AG09309 (cell line): ENCODE measurements around the gene IL25.
A peak's percentile ranks its signal among the peaks of the same experiment; 100 is the strongest.

ENCODE experiments used
- DNase-seq: peaks from one replicate; pipeline ENCODE4 v3.0.0-alpha.2; 2010; ENCODE audit warnings: low read depth
- H3K4me3 ChIP-seq: 2 replicates; pipeline ENCODE4 v1.5.1; 2011; ENCODE audit warnings: mild to moderate bottlenecking, low read depth, low read length, moderate library complexity; ENCODE audit not compliant: control insufficient read depth
- CTCF ChIP-seq: IDR thresholded peaks from 2 replicates; pipeline ENCODE4 v1.5.1; 2011; ENCODE audit warnings: mild to moderate bottlenecking, low read depth, low read length, inconsistent platforms; ENCODE audit not compliant: insufficient read depth, control insufficient read depth; ENCODE audit errors: missing control alignments

The IL25 gene

GRCh38 chr14:23379366-23380196 is 7.0 kb downstream of the IL25 start:
- no peak for DNase-seq
- H3K4me3 ChIP-seq: no peak overlapping the region
- TF ChIP-seq CTCF: peak; percentile 95

GRCh38 chr14:23380197-23380914 is 7.7 kb downstream of the IL25 start:
- H3K4me3 ChIP-seq: no peak overlapping the region
- TF ChIP-seq CTCF: no peak
- DNase-seq: no peak

GRCh38 chr14:23380976-23381375 is 8.4 kb downstream of the IL25 start:
- TF ChIP-seq CTCF: no peak
- no peak for DNase-seq
- H3K4me3 ChIP-seq: no peak overlapping the region

- no peak for DNase-seq
- TF ChIP-seq CTCF: no peak
- H3K4me3 ChIP-seq: no peak overlapping the region
Observed at GRCh38 chr14:23381871-23382270, 9.3 kb downstream of the IL25 start.

DNA sequence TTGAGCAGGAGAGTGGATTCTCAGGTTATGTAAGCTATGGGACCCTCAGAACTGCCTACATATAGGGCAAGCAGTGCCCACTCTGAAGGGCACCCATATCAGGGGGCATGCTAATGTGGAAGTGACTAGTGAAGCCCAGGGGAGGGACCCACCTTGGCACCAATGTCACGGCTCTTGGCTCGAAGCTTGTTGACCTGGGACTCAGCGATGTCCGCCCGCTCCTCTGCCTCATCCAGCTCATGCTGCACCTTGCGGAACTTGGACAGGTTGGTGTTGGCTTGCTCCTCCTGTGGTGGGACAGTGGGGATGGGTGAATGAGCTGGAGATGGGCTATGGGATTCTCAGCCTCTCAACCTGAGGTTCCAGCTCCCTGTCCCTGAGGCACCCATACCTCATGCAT is 9.7 kb downstream of the IL25 start:
- DNase-seq: no peak
- TF ChIP-seq CTCF: no peak
- no peak overlapping the region for H3K4me3 ChIP-seq

DNA sequence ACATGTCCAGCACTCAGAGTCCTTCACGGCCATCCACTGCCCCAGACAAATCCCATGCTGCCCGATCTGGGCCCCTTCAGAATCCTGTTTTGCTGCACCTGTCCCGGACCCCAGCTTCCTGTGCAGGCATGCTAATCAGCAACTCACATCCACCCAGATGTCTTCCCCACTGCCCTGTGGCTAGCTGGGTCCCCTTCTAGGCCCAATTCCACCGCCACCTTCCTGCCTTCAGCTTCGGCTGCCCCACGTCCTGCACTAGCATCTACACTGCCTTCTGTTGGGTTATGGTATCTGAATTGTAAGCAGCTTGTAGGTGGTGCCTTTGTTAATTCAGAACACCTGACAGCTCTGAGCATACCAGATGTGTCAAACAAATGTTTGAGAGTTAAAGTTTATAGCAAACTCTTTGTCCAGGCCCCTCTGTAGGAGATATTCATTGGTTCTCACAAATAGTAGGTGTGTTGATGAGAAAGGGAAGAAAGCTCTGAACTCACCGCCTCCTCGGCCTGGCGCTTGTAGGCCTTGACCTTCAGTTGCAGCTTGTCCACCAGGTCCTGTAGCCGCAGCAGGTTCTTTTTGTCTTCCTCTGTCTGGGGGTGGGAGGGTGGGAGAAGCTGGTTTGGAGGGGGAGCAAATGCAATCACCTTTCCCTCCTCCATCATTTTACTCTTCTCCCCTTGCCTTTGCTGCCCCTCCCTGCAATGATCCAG is 10.3 kb downstream of the IL25 start:
- H3K4me3 ChIP-seq: no peak overlapping the region
- no peak for DNase-seq
- TF ChIP-seq CTCF: no peak
